Stimulated activated CD4-positive, alpha-beta T cell treated with anti-CD3 and anti-CD28 coated beads, Interleukin-2, amount 100 ng/mL, for 4 hours (primary cell): ENCODE results near the gene PAX8.
"Not testable (repeated sequence)": the region's sequence is repeated elsewhere in the genome, so short reads cannot be mapped to it uniquely, and the experiment has no call there.

ENCODE experiments used
- DNase-seq: peaks from one replicate; pipeline ENCODE4 v3.0.0-alpha.2; 2020; ENCODE audit warnings: low read depth

The PAX8 gene

DNA sequence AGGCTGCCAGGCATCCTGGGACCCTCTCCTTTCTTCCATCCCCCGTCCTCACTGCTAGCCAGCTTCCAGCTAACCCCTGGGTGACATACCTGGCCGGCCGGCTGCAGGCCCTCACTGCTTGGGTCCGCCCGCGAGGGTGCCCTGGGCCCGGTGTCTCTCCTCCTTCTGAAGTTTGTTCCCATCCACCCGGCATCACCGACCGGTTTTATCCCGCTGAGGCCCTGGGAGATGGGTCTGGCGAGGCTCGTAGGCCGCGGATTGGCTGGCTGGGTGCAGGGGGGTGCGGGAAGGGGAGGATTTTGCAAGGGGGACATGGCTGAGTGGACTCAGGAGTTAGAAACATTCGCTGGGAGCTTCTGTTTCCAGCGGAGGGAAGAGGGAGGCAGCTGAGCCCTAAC lies at the start of gene PAX8:
Gene PAX8, minus strand, starts transcription at position 180 of the 398 bp plus-strand sequence. CDS start 527 bp downstream, outside the sequence.
- DNase-seq, result no peak

DNA sequence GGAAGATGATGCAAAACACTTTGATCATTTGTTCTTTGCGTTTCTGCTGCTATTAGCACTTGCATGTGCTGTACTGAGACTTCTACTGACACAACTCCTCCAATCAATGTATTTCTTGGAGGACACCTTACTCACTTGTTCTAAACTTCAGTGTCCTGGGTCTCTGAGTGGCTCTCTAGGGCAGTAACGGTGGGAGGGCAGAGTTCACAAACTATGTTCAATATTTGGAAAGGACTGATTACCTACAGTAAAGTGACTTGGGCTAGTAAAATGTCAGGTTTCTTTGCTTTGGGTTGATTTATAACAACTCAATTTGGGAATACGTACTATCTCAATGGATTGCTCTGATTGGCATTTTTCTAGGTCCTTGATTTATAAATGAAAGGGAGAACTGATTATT lies 49.3 kb upstream of the PAX8 start:
- DNase-seq, result no peak

DNA sequence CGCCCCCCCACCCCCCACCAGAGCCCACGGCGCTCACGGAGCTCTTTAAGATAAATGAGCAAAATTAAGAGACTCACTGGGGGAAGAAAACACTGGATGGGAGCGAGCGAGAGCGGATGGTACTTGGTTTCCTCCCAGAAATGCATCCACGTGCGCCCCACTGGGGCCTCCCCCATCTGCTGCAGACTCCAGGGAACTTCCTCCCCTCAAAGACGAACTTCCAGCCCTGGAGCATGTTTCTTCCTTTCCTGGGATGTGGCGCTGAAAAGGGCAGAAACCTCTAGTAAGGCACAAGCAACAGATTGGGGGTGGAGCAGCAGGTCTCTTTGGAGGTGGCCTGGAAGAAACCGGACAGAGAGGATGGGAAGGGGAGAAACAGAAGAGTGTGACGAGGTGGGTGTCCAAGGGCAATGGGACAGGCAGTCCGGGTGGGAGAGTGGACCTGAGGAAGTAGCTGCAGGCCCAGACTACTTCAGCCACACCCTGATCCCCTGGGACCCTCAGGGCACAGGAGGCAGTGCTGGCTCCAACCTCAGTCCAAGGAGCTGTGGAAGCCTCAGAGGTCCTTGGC lies 46.5 kb upstream of the PAX8 start:
- not testable (repeated sequence) for DNase-seq

DNA sequence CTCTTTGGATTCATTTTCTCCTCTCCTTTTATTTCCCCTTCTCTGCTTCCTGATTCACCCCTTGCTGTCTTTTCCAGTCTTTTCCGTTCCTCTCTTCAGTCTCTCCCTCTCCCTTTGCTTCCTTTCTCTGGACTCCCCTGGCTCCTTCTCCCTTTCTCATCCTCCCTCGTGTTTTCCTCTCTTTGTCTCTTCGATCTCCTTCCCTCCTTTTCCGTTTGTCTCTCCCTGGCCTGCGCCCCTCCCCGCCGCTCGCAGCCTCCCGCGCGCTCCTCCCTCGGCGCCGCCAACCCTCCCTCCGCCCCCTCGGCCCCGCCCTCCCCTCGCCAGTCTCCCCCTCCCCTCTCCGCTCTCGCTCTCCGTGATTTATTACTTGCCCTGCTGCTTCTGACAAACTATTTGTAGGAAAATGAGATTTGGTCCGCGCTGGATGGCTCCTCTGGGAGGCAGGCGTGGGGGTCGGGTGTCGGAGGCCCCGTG lies 46.0 kb upstream of the PAX8 start:
- peak; percentile 28 for DNase-seq

DNA sequence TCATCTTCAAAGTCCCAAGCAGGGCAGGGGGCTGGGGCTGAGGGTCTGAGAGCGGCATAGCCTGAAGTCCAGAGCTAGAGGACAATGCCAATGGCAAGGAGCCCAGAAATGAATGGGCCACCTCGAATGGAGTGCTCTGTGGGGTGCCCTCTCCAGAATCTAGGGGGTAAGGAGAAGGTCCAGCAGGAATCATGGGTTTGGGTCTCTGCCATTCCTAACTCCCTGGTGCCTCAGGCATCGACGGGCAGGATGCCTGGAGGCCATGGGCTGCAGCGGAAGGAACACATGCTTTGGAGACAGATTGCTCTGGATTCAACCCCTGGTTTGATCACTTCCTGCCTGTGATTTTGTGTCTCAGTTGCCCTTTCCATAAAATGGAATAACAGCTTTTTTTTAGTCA lies 44.4 kb upstream of the PAX8 start:
- not testable (repeated sequence) for DNase-seq

DNA sequence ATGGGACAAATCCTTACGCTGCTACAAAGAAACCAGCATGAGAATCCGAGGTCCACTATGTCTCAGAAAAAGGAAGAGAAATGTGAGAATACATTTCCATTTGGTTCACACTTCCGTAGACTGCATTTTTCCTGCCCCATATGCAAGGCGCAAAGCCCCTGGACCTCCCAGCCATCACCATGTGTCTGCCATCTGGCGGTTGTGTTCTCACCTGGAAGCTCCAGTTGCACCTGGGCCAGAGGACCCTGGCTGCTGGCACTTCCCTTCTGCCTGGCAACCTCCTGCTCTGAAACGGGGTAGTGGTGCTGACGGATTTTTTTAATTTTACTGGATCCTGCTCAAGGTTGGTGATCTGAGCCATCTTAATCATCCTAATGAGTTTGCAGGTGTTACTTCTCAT lies 41.4 kb upstream of the PAX8 start:
- DNase-seq, result not testable (repeated sequence)

DNA sequence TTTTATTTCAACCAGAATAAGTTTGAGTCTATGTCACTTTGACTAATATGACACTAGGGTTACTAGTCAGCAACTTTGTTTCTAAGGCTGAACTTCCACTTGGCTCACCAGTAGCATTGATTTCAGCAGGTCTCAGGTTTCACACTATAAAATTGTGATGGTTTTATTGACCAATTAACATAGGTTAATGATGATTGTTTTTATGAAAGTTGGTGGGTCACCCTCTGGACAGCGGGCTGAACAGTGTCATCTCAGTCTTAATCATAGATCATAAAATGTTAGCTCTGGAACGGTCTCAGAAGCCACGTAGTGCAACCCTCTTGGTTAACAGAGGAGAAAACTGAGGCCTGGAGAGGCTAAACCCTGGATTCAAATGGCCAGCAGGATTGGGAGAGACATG lies 40.2 kb upstream of the PAX8 start:
- not testable (repeated sequence) for DNase-seq

DNA sequence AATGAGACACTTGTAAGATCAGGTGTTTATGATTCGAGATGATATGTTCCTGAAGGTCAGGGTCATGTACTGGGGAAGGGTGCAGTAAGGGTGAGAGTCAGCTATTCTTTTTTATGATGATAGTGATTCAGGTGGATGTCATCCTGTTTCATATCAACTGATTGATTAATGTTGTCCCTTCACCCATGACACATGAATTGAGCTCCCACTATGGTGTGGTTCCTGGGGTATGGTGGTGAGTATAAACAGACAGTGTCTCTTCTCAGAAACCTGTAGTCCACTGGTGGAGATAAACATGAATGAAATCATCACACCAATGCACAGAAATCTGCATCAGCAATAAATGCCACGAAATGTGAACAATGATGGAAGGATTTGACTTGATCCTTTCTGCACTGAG lies 37.4 kb upstream of the PAX8 start:
- DNase-seq, result no peak

DNA sequence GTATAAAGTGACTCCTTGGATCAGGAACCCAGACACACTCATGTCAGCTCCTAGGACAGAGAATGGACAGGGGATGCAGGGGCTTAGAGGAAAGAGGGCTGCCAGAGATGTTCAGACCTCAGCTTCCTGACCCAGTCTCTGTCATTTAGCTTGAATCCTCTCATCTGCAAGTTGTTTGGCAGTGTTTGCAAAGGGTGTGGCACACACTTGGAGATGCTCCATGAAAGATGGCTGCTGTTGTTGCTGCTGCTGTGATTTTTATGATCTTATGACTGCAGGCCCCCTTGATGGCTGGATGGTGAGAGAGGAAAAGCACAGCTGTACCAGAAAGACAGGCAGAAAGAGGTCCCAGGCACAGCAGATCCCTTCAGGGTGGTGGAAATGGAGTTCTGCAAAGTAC lies 35.9 kb upstream of the PAX8 start:
- not testable (repeated sequence) for DNase-seq

DNA sequence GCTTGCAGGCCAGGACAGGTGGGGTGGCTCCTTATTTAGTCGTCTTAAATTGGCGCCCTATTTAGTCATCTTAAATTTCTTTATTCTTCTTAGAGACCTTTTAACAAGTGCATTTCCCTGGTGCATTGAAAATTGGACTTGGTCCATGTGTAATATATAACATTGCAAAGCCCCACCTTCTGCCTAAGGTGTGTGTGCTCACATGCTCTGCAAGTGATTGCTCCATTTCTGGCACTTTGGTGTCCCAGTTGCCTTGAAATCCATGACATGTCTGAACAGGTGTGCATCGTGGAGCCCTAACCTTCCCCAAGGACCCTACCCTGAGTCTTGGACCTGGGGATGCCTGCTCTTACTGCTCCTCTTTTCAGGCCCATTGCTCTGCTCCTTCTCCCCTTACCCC lies 35.5 kb upstream of the PAX8 start:
- DNase-seq, result not testable (repeated sequence)

DNA sequence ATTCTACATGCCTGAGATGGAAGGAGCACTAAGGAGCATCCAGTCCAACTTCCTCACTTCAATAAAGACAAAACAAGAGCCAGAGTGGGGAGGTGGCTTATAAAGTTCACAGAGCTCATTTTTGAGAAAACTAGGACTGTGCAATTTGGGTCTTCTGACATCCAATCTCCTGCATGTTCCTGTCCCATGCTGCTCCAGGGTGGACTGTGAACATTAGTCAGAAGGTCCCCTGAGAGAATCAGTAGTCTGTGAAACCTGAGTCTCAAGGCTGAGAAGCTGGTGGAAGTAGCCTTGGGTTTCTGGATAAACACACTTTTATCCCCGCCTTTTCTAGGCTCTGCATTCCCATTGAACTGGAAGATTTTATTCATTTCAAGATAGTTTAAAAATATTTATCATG lies 33.1 kb upstream of the PAX8 start:
- not testable (repeated sequence) for DNase-seq

DNA sequence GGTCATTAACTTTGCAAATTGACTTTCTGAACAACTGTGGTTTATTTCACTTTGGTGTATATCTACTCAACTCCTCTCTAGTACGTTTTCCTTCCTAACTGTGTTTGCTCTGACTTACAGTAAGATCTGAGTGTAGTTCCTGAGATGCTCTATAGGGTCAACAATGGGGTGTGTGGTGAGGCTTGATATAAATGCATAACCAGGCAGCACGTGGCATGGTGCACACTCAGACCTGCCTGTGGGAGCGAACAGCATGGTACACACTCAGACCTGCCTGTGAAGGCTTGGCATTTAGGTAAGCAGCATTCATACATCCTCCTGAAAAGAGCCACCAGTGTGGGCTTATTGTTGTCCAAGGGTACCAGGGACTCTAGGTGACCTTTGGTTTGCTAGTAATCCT lies 32.5 kb upstream of the PAX8 start:
- not testable (repeated sequence) for DNase-seq

DNA sequence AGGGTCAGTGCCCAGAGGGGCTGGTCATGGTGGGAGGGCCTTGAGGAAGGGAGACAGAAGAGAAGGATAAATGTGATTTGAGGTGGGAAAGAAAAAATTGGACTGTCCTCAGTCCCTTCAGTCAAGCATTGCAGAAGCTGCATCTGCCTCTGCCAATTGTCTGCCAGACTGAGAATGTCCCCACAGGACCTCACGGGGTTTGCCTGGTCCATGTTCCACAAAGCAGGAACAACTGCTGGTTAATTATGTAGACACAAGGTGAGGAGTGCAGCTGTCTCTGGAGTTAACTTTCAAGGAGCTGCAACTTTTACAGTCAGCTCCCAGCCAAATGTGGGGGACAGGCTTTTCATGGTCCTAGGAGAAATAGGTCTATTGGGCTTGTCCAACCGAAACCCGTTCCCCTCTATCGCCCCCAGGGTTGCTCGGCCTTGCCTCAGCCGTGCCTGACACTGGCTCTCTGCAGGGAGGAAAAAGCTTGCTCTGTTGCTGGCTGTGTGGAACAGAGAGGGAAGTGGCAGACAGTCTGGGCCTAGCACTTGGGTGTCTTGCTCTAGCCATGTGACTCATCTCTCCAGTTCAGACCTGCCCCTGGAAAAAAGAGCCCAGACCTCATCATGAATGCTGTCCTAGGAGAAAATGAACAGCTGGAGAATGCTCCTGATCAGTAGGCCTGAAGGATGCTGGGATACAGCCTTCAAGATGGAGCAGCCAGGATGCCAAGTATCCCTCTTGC lies 31.1 kb upstream of the PAX8 start:
- no peak for DNase-seq

DNA sequence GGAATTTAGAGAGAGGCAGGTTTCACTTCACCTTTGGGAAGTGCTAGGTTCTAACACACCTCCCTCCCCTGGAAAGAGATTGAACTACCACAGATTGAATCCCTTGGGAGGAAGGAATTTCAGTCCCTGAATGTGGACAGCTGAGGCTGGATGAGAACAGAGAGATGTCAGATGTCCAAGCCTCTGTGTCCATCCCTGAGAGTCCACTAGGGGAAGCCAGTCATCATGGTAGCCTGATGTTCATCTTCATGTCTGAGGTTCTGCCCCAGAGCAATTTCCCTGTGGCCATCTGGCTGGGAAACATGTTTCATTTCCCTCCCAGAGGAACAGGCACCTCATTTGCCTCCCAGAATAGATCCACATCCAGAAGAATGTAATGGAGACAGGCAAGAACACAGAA lies 30.1 kb upstream of the PAX8 start:
- not testable (repeated sequence) for DNase-seq

DNA sequence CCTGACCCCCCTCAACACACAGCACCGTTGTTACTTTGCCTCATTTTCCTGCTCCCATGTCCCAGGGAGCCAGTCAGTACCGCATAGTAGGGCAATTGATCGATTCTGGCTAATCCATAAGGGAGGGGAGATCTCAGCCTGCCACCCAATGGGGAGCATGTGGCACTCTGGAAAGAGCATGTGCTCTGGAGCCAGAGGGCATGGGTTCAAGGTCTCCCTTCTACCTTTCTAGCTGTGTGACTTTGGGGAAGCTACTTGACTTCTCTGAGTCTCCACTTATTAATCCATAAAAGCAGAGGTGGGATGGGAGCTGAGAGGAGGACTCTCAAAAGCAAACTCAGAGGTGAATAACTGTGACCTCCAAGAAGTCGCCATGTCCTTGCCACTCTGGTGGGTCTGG lies 27.5 kb upstream of the PAX8 start:
- not testable (repeated sequence) for DNase-seq

DNA sequence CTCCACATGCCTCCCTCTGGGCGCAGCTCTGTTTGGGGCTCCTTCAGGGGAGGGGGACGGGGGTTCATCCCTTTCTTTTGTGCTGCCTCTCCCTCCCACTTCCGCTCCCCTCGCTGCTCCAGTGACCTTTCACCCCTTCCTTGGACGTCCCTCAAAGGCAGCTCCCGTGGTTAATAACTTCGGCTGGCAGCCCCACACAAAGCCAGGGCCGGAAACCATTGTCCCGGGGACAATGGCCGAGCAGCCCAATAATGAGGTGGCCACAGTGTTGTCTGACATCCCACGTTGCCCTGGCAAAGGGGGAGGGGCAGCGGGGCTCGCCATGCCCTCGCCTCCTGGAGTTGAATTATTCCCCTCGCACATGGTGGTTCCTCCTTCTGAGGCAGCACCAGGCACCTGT lies 27.0 kb upstream of the PAX8 start:
- DNase-seq, result not testable (repeated sequence)

DNA sequence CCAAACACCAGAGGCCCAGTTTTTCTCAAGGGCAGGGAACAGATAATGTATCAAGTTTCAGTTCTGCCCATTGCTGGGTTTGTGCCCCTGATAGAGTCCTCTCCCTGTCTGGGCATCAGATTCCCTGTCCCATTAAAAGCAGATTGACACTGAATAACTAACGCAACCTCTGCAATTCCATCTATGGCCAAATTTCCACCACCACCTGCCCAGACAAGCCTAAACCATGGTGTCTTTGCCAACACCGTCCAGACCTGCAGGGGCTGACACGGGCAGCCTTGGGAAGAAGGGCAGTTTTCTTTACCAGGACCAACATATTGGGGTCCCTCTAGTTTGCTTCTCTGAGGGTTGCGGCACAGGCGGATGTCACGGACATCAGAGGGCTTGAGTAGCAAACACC lies 26.4 kb upstream of the PAX8 start:
- DNase-seq, result no peak

DNA sequence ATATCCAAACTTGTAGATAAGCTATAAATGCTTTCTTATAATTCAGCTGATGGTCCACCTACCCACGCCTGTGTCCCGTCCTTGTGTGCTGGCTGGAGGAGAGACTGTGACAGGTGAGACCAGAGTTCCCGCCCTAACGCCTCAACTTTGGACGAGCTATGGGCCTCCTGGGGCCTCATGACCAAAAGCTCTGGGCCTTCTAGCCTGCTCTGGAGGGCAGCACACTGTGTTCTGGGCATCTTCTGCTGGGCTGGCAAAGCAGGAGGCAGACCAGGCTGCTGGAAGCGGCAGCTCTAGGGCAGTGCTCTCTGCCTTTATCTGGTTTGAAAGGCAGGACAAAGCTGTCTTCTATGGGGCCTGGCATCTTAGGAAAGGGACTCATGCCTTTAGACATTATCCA lies 26.0 kb upstream of the PAX8 start:
- no peak for DNase-seq

DNA sequence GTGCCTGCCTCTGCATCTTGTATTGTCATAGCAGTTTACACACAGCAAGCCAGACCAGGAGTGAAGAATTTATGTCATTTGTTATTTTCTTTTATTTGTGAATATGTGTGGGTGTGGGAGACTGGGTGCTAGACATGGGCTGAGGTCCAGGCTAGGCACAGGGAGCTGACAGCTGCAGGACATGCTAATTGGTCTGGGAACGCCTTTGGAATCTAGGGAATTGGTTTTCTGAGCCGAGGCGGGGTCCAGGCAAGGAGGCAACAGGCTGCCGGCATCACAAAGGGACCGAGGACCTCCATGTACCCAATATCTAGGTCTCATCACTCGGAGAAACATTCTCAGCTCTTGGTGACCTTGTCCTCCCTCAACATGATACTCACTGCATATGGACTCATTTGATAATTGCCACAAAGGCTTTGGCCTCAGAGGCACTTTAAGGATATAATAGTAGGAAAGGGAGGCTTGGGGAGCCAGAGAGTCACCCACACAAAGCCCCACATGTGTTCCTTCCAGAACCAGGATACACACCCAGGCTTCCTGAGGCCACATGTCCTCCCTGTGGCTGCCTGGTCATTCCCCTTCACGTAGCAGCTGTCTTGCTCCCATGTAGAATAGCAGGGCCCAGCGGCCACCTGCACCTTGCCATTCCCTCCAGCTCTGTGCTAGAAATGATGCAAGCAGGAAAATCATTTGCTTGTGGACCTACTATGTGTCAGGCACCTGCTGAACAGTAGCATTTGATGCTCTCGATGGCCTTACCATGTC lies 23.7 kb upstream of the PAX8 start:
- DNase-seq, result not testable (repeated sequence)

DNA sequence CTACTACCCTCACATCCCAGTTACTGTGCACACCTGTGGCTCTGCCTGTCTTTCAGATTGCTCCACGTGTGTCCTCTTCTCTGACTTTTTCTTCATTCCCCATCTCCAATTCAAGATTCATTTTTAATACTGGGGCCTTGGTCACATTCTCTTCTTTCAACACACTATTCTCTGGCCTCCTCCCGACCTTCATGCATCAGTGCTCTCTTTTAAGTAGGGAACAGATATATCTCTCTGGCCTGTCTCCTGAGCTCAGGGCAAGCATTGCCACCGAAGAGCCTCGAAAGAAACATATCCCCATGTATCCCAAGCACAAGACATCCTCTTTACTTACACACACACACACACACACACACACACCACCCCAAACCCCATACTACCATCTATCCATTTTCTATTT lies 21.6 kb upstream of the PAX8 start:
- DNase-seq, result no peak

DNA sequence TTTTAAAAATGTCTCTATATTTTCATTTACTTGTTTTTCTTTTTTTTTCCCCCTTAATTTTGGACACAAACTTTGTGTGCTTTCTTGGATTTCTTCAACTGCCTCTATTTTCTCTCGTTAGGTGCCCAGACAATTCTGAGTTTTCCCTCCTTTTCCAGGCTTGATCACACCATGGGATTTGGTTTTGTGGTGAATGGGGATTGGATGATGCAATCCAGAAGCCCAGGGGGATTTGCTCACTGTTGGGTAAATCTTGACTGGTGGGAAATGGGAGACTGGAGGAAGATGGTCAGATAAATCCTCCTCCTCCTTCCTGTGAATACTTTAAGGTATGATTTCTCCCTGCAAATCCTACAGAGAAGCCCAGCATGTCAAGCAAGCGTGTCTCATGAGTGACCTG lies 19.5 kb upstream of the PAX8 start:
- DNase-seq, result no peak

DNA sequence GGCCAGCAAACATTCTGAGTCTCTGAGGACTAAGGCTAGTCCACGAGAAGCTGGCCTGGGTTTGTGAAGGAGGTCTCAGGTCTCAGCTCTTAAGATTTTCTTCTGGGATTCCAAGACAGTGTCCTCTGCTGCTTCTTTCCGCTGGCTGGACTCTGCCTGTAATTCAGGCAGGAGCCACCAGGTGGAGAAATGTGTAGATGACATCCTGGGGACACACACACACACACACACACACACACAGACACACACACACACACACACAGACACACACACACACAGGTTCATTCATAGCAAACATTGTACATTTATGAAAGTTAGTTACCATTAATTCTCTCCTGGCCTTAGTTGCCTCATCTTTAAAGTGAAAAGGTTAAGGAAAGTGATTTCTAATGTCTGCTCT lies 18.9 kb upstream of the PAX8 start:
- DNase-seq, result not testable (repeated sequence)

DNA sequence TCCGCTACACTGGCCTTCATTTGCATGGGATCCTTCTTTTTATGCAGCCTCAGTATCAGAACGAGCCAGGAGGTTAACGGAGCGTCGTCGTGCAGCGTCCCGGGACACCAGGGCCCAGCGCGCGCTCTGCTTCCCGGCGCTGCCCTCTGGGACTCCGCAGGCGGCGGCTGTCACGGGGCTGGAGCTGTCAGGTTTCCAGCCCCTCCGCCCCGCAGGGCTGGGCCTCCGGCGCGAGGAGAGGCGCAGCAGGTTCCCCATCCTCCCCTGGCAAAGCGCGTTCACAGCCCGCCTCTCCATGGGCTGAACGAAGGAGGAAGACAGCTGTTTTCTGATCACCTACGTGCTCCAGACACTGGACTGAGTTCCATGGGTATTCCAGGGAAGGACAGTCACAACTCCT lies 12.5 kb upstream of the PAX8 start:
- no peak for DNase-seq
